Ovary (tissue), 3 donors: Measurements from ENCODE around the gene ANKMY1.

ENCODE experiments used
- POLR2A ChIP-seq: fragments of 450-650 bp; IDR thresholded peaks from one replicate; pipeline ENCODE4 v1.6.1; 2017; ENCODE audit warnings: antibody characterized with exemption, mild to moderate bottlenecking, moderate library complexity
- TF ChIP-seq, protein P1 (sequence below), 3 donors: fragments of 450-650 bp in 2 of 3; fragments of 200-600 bp in 1 of 3; IDR thresholded peaks; one replicate each; pipeline versions ENCODE4 v1.5.1 to v1.8.0; 2016 to 2022; ENCODE audit warnings: antibody characterized with exemption in 3 of 3, mild to moderate bottlenecking in 1 of 3
- donor health status: DM: no; HTN: no; CAD: no.

DNA sequence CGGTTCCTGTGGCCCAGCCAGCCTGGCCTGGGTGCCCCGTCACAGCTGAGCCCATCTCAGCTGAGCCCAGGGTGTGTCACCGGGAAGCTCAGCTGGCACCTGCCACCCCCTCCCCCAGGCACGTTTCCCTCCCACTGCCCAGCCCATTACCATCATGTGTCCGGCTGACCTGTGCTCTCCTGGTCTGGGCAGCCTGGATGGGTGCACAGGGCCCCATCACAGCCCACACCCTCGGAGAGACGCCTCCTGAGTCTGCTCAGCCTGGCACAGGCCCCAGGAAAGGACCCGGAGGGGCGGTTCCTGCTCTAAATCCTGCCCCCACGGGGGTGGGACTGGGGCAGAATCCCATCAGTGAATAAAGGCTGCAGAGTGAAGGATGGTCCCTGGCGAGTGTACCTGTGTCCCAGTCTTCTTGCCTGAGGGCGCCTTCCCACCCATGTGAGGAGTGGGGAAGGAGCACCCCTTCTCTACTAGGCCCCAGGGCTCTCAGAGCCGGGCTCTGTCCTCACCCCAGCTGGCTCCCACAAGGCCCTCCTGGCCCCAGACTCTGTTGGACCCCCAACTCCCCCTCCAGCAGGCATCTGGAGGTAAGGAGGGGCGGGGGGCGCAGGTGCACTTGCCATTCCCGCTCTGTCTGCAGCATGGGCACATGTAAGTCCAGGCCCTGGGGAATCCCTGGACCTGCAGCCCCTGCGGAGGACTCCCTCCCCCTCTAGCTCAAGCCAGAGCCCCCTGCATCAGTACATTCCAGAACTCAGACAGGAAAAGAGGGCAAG, 101.2 kb downstream of the ANKMY1 start:
- TF ChIP-seq, protein P1, sequence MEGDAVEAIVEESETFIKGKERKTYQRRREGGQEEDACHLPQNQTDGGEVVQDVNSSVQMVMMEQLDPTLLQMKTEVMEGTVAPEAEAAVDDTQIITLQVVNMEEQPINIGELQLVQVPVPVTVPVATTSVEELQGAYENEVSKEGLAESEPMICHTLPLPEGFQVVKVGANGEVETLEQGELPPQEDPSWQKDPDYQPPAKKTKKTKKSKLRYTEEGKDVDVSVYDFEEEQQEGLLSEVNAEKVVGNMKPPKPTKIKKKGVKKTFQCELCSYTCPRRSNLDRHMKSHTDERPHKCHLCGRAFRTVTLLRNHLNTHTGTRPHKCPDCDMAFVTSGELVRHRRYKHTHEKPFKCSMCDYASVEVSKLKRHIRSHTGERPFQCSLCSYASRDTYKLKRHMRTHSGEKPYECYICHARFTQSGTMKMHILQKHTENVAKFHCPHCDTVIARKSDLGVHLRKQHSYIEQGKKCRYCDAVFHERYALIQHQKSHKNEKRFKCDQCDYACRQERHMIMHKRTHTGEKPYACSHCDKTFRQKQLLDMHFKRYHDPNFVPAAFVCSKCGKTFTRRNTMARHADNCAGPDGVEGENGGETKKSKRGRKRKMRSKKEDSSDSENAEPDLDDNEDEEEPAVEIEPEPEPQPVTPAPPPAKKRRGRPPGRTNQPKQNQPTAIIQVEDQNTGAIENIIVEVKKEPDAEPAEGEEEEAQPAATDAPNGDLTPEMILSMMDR (IDR thresholded peaks at IDR 0.05) = no peak
- no peak for TF ChIP-seq POLR2A
